ENCODE measurements around the gene IARS2.
"Not testable (repeated sequence)": the region's sequence is repeated elsewhere in the genome, so short reads cannot be mapped to it uniquely, and the experiment has no call there.

The IARS2 gene

GRCh38 chr1:220094016-220094911 lies at the start of gene IARS2:
TSS of gene IARS2 (plus strand) at chr1:220094132. CDS start at chr1:220094217, 85 bp downstream.
- peak; percentile 91 to 95 for DNase-seq

GRCh38 chr1:220044678-220045355 lies 49.1 kb upstream of the IARS2 start:
- DNase-seq = no peak

- DNase-seq = peak in 1 of 2 donors; percentile 40
Observed at GRCh38 chr1:220045356-220046051, 48.4 kb upstream of the IARS2 start.

GRCh38 chr1:220046052-220046930 lies 47.6 kb upstream of the IARS2 start, which contains the start of gene EPRS1:
TSS of gene EPRS1 (minus strand) at chr1:220046505. CDS start at chr1:220046388, 117 bp downstream.
- peak; percentile 95 to 97 for DNase-seq

DNA sequence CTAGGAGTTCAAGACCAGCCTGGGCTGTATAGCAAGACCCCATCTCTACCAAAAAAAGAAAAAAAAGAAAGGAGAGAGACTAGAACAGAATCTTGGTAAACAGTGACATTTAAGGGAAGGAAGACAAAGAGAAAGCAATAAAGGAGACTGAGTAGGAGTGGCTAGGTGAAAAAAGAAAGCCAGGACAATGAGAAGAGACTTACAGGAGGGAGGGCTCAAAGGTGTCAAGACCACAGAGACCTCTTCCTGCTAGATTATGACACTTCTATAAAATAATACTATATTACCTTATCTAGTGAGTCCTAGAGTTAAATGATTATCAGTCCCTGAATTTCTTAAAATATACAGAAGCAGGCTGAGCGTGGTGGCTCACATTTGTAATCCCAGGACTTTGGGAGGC lies 37.6 kb upstream of the IARS2 start:
- DNase-seq = peak in 1 of 2 donors; percentile 42

GRCh38 chr1:220060876-220061275 lies 33.1 kb upstream of the IARS2 start:
- no peak for DNase-seq

DNA sequence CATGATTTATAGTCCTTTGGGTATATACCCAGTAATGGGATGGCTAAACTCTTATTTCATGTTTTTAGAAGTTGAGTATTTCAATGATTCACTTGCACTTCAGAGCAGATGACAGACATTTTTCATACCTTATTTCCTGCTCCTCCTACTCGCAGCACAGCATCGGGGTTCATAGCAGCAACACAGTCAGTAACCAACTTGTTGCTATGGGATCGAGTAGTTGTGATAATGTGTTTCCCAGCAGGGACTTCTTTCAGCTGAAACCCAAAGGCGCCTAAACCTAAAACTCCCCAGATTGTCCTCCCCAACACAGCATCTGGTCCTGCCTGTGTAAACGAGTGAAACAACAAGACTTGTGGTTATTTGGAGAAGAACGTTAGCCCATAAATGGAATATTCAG lies 31.3 kb upstream of the IARS2 start:
- no peak for DNase-seq

DNA sequence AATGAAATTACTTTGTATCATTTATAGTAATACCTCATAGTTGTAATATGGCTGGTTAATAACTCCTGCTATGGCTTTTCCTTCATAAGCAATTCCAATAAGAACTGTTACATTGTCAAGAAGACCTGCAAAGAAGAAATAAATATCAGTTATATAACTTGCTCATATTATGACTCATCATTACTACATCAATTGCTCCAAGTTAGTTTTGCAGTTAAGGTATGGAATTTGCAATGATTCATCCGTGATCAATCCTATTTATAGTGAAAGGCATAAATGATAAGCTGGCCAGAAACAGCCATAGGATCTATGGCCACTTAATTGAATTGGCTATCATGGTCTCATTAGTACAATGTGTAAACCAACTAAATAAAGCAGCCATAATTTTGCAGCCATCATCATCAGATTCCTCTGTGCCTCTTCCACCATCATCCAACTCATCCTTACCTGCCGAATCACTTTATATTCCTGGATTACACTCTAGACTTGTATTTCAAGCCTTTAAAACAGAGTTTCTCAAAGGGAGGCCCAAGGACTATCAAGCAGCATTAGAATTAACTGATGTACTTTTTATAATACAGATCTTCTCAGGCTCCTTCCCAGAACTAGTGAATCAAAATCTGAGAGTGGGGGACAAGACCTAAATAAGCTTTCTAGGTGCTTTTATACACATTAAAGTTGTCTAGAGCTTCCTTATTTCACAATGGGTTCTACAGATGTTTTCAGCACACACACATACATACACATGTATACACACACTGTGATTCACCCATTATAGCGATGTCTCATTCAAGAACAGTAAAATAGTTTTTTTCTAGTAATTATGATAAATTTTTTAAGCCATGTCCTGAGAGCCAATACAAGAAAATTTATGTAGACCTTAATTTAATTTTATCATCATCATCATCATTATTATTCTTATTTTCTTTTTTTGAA lies 26.4 kb upstream of the IARS2 start:
- no peak for DNase-seq

GRCh38 chr1:220076861-220077762 lies 16.8 kb upstream of the IARS2 start:
- DNase-seq = no peak

DNA sequence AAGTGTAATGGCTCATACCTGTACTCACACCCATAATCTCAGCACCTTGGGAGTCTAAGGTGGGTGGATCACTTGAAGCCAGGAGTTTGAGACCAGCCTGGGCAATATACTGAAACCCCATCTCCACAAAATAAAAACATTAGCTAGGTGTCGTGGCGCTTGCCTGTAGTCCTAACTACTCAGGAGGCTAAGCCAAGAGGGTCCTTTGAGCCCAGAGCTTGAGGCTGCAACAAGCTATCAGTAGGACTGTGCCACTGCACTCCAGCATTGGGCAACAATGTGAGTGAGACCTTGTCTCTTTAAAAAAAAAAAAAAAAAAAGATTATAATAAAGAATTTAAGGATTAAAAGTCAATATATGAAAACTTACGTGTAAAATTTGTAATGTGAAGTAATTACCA lies 16.0 kb upstream of the IARS2 start:
- no peak for DNase-seq

DNA sequence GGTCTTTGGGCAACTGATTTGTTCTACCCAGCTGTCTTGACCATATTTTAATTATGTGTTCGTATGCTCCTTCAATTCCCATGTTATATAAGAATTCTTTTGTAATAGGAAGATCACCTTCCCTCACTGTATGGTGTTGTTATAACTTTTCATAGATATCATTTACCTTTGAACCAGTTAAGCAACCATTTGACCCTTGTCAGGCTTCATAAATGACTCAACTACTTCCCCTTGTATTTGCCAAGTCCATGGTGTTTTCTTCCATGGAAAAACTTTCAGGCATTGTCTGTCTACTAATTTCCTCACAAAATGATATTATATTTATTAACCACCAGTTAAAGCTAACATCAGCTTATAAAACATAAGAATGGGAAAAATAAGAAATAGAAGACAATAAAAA lies 9.5 kb upstream of the IARS2 start:
- no peak for DNase-seq

- peak in 1 of 2 donors; percentile 25 for DNase-seq
Observed at GRCh38 chr1:220086261-220086686, 7.7 kb upstream of the IARS2 start.

DNA sequence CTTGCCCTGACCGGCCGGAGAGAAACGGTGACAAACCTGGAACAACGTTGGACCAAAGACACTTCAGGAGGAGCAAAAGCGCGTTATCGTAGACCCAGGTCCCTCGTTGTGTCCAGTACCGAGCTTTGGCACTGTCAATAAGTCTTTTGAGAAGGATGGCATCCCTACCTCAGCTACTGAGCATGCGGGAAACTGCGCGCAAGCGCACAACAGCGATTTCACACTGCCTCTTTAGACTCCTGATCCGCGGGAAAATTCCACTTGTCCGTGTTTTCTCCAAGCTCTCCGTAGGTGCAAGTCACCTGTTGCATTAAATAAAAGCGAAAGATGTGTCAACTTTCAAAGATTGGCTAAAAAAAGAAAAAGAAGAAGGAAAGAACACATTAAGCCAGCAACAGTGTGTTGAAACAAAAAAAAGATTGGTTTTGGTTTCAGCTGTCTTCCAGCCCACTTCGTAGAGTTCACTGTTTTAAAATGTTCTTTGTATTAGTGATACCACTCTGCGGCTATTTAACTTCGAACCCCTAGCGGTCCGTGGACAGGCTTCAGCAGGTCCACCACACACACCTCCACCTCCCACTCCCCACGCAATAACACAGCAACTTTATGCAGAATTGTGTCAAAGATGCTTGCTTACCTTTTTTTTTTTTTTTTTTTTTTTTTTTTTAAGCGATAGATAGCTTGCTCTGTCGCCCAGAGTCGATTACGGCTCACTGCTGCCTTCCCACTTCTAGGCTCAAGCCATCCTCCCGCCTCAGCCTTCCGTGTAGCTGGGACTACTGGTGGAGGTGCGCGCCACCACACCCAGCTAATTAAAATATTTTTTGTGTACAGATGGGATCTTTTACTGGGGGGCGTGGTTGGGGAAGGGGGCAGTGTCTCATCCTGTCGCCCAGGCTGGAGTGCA lies 4.0 kb upstream of the IARS2 start, which contains the start of gene BPNT1:
BPNT1 (minus strand) TSS at position 139 of the 907 bp plus-strand sequence. CDS start 9,942 bp downstream, outside the sequence.
- DNase-seq = peak; percentile 96 to 99

DNA sequence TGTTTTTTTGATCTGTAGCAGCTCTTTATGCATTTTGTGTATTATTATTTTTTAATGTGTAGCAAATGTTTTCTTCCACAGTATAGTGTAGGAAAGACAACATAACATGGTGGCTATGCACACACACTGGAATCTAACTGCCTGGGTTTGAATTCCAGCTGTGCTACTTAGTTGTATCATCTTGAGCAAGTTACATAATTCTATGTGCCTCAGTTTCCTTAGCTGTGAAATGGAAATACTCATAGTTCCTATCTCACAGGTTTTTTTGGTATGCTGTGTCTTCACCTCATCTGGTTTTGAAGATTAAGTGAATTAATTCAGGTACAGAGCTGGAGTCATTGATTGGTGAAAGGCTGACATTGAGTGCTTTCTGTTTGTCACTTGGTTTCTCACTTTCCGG lies 1.2 kb upstream of the IARS2 start:
- DNase-seq = no peak

- DNase-seq = no peak
Observed at GRCh38 chr1:220093361-220094015, 444 bp upstream of the IARS2 start.

DNA sequence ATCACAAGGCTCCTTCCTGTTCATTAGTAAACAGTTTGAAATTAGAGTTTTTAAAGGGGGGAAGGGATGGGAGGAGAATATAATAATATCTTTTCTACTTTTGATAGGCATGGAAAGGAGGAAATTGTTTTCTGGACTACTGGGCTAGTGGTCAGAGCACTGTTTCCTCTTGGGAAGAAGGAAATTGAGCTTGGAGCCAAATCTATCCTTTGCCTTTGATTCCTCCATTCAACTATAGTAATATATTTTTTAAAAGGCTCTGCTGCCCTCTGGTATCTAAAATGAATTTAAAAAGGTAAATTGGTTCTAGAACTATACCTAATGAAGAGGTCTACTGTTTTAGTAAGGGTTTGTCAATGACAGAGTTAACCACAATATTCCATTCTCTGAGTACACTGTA lies 5.9 kb downstream of the IARS2 start:
- no peak for DNase-seq

DNA sequence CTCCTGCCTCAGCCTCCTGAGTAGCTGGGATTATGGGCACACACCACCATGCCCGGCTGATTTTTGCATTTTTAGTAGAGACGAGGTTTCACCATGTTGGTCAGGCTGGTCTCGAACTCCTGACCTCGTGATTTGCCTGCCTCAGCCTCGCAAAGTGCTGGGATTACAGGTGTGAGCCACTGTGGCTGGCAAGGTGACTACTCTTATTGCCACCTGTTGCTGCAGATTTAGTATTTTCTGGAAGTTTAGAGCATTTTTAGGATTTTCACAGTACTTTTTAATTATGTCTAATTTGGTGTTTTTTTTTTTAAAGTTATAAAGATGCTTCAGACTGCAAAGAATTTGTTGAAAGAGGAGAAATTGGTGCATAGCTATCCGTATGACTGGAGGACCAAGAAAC lies 16.5 kb downstream of the IARS2 start:
- DNase-seq = not testable (repeated sequence)

- not testable (repeated sequence) for DNase-seq
Observed at GRCh38 chr1:220112600-220112999, 18.7 kb downstream of the IARS2 start.

All from CD4-positive, alpha-beta T cell treated with Interferon alpha-2 for 1 hour (primary cell).